Measurements from ENCODE around the gene PIP5K1C. TPM values are rescaled to one million over a fixed set of nuclear protein-coding genes. Genes with fewer than 3 reads are reported as not detected.
"Not testable (repeated sequence)": the region's sequence is repeated elsewhere in the genome, so short reads cannot be mapped to it uniquely, and the experiment has no call there.

PIP5K1C gene
- total RNA-seq, 2 experiments from 2014 or later, result 7.3 to 7.5 TPM

DNA sequence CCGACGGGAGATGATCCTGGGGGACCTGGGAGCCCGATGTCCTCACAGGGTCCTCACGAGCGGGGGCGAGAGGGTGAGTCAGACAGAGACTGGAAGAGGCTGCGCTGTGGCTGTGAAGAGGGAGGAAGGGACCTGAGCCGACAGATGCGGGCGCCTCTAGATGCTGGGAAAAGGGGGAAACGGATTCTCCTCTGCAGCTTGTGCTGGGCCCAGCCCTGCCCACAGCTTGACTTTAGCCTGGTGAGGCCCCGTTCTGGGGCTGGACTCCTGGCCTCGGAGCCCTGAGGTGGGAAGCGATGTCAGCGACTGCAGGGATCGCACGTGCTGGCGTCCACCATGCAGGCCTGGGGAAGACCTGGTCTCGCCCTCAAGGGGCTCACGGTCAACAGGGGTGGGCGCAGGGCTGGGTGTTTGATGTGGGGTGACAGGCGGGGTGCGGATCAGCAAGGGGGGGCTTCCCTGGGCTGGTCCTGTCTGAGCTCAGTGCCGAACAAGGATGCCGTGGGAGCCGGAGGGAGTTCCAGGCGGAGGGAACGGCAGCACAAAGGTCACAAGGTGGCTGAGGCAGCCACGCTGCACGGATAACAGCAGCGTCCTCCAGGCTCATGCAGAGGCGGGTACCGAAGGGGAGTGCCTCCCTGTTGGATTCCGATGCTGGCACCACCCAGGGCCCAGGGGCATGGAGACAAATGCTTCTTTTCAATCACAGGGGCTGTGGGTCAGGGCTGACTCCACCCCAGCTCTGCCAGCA, 31.8 kb downstream of the PIP5K1C start:
- Mint-ChIP-seq H3K9me3 (no peaks in the 10 kb centered on the region), H3K27me3 (ENCODE audit: low read depth) (no peaks in the 10 kb centered on the region), H3K27ac (no peak overlapping the region), H3K4me3 (no peak overlapping the region), H3K36me3 (ENCODE audit: low read depth) (no peaks in the 10 kb centered on the region), H3K4me1 (ENCODE audit: low read depth) (peaks cover 21% of the 10 kb centered on the region)
- no peak for DNase-seq
- intact Hi-C loops (cut with micrococcal nuclease), result no loop called here
- CTCF ChIA-PET, result interaction anchor here (1.0 to 1.8 kb wide), 2 partner anchors 18 to 86 kb away, joined by 3 to 5 read pairs; no protein-coding TSS in a partner anchor

DNA sequence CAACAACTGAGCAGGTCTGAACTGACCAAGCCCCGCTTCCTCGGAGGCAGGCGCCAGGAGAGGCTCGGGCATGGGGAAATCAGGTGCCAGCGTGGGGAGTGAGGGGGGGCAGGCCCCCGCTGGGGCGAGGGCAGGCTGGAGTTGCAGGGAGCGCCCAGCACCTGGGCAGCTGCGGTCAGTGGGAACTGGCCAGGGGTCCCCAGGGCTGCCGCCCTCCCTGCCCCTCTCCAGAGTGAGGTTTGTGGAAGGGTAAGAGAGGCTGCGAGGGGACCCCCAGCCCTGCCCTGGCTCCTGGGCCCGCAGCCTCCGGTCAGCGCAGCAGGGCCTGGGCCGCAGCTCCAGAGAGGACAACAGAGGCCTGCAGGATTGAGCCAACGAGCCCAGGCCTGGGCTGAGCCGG, 32.5 kb downstream of the PIP5K1C start:
- intact Hi-C loops (cut with micrococcal nuclease), result no loop called here
- no peak overlapping the region for H3K27ac Mint-ChIP-seq

DNA sequence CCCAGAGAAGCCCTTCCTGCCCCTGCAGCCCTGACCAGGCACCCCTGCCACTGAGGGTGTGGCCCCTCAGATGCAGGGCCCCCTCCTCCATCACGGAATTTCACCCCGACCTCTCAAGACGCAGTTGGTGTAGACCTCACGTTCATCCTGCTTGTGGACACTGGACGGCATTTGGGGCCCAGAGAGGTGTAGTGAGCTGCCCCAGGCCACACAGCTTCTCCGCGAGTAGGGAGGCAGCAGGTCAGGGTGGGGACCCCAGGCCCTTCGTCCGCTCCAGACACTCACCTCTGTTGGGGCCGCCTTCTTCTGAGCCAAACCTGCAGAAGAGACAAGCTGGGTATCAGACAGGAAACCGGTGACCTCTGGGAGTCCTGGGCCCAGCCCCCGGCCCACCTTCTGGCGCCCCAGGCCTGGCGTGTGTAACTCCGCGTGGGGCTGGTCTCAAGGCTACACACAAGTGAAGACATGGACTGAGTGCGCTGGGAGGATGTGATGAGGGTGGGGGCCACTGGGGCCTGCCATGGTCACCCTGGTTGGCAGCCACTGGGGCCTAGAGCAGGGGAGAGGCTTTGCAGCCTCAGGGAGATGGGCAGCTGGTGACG, 33.1 kb downstream of the PIP5K1C start:
- Mint-ChIP-seq H3K36me3 (ENCODE audit: low read depth) (no peaks in the 10 kb centered on the region), H3K27me3 (ENCODE audit: low read depth) (no peaks in the 10 kb centered on the region), H3K4me3 (no peak overlapping the region), H3K9me3 (no peaks in the 10 kb centered on the region), H3K4me1 (ENCODE audit: low read depth) (peaks cover 15% of the 10 kb centered on the region), H3K27ac (no peak overlapping the region)
- no peak for DNase-seq
- intact Hi-C loops (cut with micrococcal nuclease), result no loop called here
- CTCF ChIA-PET, result interaction anchor here (0.6 to 3.0 kb wide), 7 partner anchors 19 to 541 kb away, joined by 3 to 15 read pairs (median 6); no protein-coding TSS in a partner anchor

More for the DNA sequence above, 32.5 kb downstream of the PIP5K1C start:
- DNase-seq, result no peak
- Mint-ChIP-seq H3K9me3 (no peaks in the 10 kb centered on the region), H3K27me3 (ENCODE audit: low read depth) (no peaks in the 10 kb centered on the region), H3K4me3 (no peak overlapping the region), H3K4me1 (ENCODE audit: low read depth) (peaks cover 18% of the 10 kb centered on the region), H3K36me3 (ENCODE audit: low read depth) (no peaks in the 10 kb centered on the region)
- CTCF ChIA-PET, result interaction anchor here (1.0 to 3.0 kb wide), 3 partner anchors 18 to 87 kb away, joined by 3 to 15 read pairs (median 5); no protein-coding TSS in a partner anchor

DNA sequence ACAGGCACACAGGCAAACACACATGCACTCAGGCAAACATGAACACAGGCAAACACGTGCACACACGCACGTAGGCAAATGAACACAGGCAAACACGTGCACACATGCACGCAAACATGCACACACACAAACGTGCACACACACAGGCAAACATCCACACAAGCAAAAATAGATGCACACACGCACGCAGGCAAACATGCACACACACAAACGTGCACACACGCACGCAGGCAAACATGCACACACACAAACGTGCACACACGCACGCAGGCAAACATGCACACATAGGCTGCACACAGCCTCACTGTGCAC, 33.8 kb downstream of the PIP5K1C start:
- intact Hi-C loops (cut with micrococcal nuclease), result loop anchor here (1.0 kb wide), 1 partner anchor 34 kb away; the partner anchor contains the start of gene PIP5K1C
- CTCF ChIA-PET, result interaction anchor here (0.7 to 3.0 kb wide), 9 partner anchors 14 to 191 kb away, joined by 3 to 15 read pairs (median 3); no protein-coding TSS in a partner anchor
- H3K36me3 Mint-ChIP-seq (ENCODE audit: low read depth); H3K27me3 Mint-ChIP-seq (ENCODE audit: low read depth); DNase-seq; H3K4me1 Mint-ChIP-seq (ENCODE audit: low read depth); H3K27ac Mint-ChIP-seq; H3K9me3 Mint-ChIP-seq; H3K4me3 Mint-ChIP-seq: not testable (repeated sequence)

DNA sequence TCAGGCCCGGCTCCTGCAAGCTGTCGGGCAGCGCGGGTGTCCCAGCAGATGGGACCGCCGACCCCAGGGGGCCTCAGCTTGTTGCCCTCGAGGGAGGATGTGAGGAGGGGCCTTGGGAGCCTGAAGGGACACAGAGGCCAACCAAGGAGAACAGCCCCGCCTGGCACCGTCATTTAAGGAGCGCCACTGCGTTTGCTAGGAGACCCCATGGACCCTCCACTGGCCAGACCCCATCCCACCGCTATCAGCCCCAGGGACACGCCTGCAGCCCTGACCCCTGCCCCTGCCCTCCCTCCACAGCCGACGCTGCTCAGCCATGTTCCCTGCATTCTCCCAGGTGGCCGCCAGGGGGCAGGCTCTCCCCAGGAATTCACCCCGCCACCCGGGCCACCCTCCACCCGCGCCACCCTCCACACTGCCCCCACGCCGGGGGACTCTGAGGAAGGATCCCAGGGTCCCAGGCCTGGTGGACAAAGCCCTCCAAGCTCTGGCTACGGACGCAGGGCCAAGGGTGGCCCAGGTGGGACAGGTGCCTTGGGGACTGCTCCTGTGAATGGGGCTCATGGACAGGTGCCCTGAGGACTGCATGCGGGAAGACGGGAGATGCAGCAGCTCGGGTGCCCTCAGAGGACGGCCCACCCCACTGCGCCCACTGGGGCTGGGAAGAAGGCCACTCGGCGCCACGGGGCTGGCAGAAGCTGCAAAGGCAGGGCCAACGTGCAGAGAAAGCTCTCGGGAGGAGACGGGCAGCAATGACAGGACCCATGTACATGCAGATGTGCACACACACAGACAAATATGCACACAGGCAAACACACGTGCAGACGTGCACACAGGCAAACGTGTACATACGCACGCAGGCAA, 34.4 kb downstream of the PIP5K1C start:
- Mint-ChIP-seq H3K27ac (no peak overlapping the region), H3K4me3 (no peak overlapping the region), H3K9me3 (no peaks in the 10 kb centered on the region), H3K36me3 (ENCODE audit: low read depth) (no peaks in the 10 kb centered on the region), H3K27me3 (ENCODE audit: low read depth) (no peaks in the 10 kb centered on the region), H3K4me1 (ENCODE audit: low read depth) (peaks cover 5% of the 10 kb centered on the region)
- peak; percentile 80 for DNase-seq
- intact Hi-C loops (cut with micrococcal nuclease), result loop anchor here (1.0 kb wide), 2 partner anchors 34 to 40 kb away; partner anchors contain the start of gene PIP5K1C
- CTCF ChIA-PET, result interaction anchor here (0.6 to 3.0 kb wide), 11 partner anchors 13 to 586 kb away, joined by 3 to 15 read pairs (median 4); no protein-coding TSS in a partner anchor

DNA sequence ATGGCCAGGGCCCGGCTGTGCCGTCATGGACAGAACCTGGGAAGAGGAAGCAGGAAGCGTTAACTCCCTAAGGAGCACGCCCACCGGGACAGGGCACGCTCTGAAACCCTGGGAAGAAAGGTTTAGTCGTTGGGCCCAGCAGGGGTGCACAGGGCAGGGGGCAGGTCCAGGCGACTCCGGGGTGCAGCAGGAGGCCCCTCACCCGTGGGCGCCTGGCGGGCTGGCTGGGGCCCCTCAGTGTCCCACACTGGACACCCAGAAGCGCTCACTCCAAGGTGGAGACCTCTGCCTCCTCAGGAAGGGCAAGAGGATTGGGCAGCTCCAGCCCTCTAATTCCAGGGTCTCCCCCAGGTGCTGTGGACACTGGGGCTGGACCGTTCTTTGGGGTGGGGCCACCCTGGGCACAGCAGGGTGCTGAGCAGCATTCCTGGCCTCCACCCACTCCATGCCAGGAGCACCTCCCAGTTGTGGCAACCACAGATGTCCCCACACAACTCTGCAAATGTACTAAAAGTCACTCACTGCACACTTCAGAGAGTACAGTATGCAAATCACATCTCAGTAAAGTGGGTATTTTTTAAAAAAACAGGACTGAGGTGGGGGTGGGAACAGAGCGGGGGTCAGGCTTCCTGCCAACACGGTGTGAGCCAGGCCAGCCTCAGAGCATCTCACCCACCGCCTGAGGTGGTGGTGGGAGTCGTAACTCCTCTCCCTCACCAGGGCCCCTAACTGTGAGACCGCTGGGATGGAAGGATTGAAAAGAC, 35.2 kb downstream of the PIP5K1C start:
- Mint-ChIP-seq H3K27me3 (ENCODE audit: low read depth) (no peaks in the 10 kb centered on the region), H3K9me3 (no peaks in the 10 kb centered on the region), H3K4me1 (ENCODE audit: low read depth) (peaks cover under 1% of the 10 kb centered on the region), H3K36me3 (ENCODE audit: low read depth) (peaks cover 2% of the 10 kb centered on the region), H3K27ac (no peak overlapping the region), H3K4me3 (no peak overlapping the region)
- intact Hi-C loops (cut with micrococcal nuclease), result loop anchor here (1.0 kb wide), 1 partner anchor 41 kb away; no protein-coding TSS in a partner anchor
- no peak for DNase-seq
- CTCF ChIA-PET, result interaction anchor here (0.6 to 3.0 kb wide), 8 partner anchors 26 to 587 kb away, joined by 3 to 15 read pairs (median 4); no protein-coding TSS in a partner anchor

DNA sequence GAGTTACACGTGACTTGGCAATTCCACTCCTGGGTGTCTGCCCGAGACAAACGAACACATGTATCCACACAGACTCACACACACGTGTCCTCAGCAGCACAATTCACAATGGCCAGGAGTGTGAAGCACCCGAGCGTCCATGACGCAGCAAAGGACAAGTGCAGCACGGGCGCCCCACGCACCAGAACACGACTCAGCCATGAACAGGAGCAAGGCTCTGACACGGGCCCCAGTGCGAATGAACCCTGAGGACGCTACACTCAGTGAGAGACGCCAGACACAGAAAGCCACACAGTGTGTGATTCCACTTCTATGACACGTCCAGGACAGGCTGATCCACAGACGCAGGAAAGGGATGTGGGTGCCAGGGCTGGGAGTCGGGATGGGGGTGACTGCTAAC, 36.4 kb downstream of the PIP5K1C start:
- H3K4me3 Mint-ChIP-seq, result no peak overlapping the region
- H3K27ac Mint-ChIP-seq, result no peak overlapping the region
- intact Hi-C loops (cut with micrococcal nuclease), result no loop called here
- no peaks in the 10 kb centered on the region for H3K4me1 Mint-ChIP-seq (ENCODE audit: low read depth)
- DNase-seq, result no peak
- no peaks in the 10 kb centered on the region for H3K27me3 Mint-ChIP-seq (ENCODE audit: low read depth)
- CTCF ChIA-PET, result no interaction called here
- peaks cover 2% of the 10 kb centered on the region for H3K36me3 Mint-ChIP-seq (ENCODE audit: low read depth)
- no peaks in the 10 kb centered on the region for H3K9me3 Mint-ChIP-seq

DNA sequence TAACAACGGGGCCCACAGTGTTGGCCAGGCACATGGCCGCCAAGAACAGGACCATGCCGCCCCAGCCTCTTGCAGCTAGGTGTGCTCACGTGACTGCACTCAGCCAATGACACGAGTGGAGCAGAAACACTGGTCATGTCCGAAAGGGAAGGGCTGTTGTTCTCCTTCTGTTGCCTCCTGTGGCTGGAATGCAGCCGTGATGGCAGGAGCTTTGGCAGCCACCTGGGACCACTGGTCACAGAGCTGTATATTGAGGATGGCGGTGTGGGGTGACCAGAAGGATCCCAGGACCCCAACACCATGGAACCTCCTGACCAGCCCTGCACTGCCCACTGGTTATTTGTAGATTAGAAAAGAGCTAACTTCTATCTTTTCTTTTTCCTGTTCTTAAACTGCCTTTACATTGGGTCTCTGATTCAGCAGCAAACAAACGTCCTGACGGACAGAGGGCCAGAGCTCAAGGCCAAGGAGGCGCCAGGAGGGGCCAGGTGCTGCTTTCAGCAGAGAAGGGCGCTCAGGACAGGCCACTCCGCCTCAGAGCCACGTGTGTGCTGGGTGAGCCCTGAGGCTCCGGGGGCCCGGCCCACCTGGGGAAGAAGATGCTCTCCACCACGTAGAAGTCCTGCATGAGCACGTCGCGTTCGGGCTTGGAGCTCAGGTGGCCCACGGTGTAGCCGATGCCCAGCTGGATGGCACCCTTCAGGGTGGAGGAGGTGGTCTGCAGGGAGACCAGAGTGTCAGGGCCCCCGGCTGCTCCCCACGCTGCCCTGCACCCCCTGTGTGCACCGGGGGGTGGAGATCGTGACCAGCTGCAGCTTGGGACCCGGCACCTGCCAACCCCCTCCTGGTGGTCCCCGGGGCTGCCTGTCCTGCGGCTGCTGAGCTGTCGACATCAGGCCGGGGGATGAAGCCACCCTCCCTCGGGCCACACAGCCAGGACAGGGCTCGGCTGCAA, 38.7 kb downstream of the PIP5K1C start:
- Mint-ChIP-seq H3K27ac (no peak overlapping the region), H3K4me3 (no peak overlapping the region), H3K27me3 (ENCODE audit: low read depth) (no peaks in the 10 kb centered on the region), H3K9me3 (no peaks in the 10 kb centered on the region), H3K4me1 (ENCODE audit: low read depth) (no peaks in the 10 kb centered on the region), H3K36me3 (ENCODE audit: low read depth) (peaks cover 9% of the 10 kb centered on the region)
- intact Hi-C loops (cut with micrococcal nuclease), result no loop called here
- CTCF ChIA-PET, result interaction anchor here (0.7 to 1.5 kb wide), 3 partner anchors 14 to 58 kb away, joined by 3 read pairs; no protein-coding TSS in a partner anchor
- DNase-seq, result no peak

DNA sequence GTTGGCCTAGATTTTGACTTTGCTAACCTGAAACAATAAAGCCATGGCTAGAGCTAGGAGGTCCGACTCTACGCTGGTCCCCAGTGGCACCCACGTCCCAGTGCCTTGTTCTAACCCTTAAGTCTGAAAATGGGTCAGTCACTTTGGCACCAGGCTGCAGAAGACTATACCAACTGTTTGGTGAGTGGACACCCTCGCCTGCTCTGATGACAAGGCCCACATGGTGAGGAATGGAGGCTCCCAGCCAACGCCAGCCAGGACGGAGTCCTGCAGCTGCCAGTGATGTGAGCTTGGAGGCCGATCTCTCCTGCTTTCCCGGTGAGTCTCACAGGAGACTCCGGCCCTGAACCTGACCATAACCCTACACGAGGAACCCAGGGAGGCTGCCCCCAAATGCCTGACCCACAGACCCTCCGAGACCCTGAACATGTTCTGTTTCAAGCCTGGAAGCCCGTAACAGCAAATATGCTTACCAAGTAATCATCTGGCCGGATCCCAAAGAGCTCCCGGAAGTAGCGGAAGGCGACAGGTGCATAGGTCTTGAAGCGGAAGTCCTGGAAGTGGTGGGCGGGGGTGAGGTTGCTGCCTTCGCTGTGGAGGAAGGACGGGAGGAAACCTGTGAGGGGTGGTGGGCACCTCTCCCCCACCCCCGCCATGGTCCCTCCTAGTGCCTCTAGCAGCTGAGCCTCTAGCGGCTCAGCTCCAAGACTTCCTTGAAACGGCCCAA, 39.6 kb downstream of the PIP5K1C start:
- Mint-ChIP-seq H3K27me3 (ENCODE audit: low read depth) (no peaks in the 10 kb centered on the region), H3K4me1 (ENCODE audit: low read depth) (no peaks in the 10 kb centered on the region), H3K4me3 (no peak overlapping the region), H3K27ac (no peak overlapping the region), H3K9me3 (no peaks in the 10 kb centered on the region), H3K36me3 (ENCODE audit: low read depth) (peaks cover 9% of the 10 kb centered on the region)
- no peak for DNase-seq
- intact Hi-C loops (cut with micrococcal nuclease), result no loop called here
- CTCF ChIA-PET, result interaction anchor here (0.6 to 0.7 kb wide), 2 partner anchors 13 to 179 kb away, joined by 3 read pairs; no protein-coding TSS in a partner anchor

DNA sequence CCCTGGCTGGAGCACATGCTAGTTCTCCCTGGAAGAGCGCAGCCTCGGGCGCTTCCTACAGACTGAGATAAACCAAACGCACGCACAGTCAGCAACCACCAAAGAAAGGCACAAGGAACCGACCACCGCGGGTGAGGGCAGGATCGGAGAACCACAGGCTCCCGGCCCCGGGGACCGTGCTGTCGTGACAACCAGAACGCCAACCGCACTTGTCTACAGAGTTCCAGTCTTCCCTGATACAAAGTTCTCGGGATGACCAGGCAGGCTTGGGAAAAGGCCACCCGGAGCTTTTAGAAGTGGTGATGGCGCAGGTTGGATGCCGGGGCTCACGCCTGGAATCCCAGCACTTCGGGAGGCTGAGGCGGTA, 40.5 kb downstream of the PIP5K1C start:
- H3K4me3 Mint-ChIP-seq, result no peak overlapping the region
- no peak for DNase-seq
- CTCF ChIA-PET, result no interaction called here
- H3K27me3 Mint-ChIP-seq (ENCODE audit: low read depth), result no peaks in the 10 kb centered on the region
- peaks cover 9% of the 10 kb centered on the region for H3K36me3 Mint-ChIP-seq (ENCODE audit: low read depth)
- intact Hi-C loops (cut with micrococcal nuclease), result no loop called here
- no peaks in the 10 kb centered on the region for H3K4me1 Mint-ChIP-seq (ENCODE audit: low read depth)
- H3K9me3 Mint-ChIP-seq, result no peaks in the 10 kb centered on the region
- H3K27ac Mint-ChIP-seq, result no peak overlapping the region

Measured in activated naive CD4-positive, alpha-beta T cell treated with anti-CD3 and anti-CD28 coated beads for 36 hours (primary cell).